ENCODE results near the gene KRTAP5-6.
"Not testable (repeated sequence)": the region's sequence is repeated elsewhere in the genome, so short reads cannot be mapped to it uniquely, and the experiment has no call there.

Gene KRTAP5-6

DNA sequence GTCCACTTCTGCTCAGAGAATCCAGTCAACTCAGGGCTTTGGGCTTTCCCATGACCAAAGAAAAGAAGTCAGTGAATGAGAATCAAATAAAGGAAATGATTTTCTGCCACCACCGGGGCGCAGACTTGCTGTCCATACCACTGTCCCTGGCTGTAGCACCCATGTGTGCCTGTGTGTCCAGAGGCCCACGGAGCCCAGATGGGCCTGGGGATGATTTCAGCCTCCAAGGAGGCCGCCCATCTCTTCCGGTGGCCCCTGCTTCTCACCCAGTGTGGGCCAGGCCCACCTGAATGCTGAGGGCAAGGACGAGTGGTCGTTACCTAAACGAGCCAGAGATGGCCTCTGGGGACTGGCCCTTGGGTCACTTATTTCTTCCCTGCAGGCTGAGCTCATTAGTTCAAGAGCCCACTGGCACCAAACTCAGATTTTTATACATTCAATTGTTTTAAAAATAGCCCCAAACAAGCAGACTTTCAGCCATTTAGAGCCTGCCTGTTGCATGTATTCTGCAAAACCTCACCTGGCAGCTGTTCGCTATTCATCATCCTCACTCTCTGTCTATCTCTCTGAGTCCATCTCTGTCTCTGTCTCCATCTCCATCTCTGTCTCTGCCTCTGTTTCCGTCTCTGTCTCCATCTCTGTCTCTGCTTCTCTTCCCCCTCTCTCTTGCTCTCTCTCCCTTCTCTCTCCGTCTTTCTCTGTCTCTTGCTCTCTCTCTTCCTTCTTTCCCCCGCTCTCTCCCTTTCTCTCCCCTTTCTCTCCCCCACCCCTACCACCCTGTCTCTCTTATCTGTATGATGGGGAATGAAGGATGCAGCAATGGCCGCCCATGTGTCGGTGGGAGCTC is 43.2 kb upstream of the KRTAP5-6 start:
- no peak overlapping the region for H3K9ac ChIP-seq (ENCODE audit: low read length)
- no peaks in the 10 kb centered on the region for H3K36me3 ChIP-seq (ENCODE audit: insufficient read depth, low read length)
- peaks cover 0 to 5% of the 10 kb centered on the region in 2 donors for H3K27me3 ChIP-seq (ENCODE audit: control insufficient read depth in 1 of 2, insufficient read depth in 2 of 2, low read length in 2 of 2)
- no peak overlapping the region for H3K4me3 ChIP-seq (ENCODE audit: low read depth in 1 of 2, low read length in 2 of 2)
- no peaks in the 10 kb centered on the region for H3K4me1 ChIP-seq (ENCODE audit: insufficient read depth, low read length)
- H3K27ac ChIP-seq (ENCODE audit: low read depth, low read length), result no peak overlapping the region
- H3K9me3 ChIP-seq (ENCODE audit: low read length), result no peaks in the 10 kb centered on the region

DNA sequence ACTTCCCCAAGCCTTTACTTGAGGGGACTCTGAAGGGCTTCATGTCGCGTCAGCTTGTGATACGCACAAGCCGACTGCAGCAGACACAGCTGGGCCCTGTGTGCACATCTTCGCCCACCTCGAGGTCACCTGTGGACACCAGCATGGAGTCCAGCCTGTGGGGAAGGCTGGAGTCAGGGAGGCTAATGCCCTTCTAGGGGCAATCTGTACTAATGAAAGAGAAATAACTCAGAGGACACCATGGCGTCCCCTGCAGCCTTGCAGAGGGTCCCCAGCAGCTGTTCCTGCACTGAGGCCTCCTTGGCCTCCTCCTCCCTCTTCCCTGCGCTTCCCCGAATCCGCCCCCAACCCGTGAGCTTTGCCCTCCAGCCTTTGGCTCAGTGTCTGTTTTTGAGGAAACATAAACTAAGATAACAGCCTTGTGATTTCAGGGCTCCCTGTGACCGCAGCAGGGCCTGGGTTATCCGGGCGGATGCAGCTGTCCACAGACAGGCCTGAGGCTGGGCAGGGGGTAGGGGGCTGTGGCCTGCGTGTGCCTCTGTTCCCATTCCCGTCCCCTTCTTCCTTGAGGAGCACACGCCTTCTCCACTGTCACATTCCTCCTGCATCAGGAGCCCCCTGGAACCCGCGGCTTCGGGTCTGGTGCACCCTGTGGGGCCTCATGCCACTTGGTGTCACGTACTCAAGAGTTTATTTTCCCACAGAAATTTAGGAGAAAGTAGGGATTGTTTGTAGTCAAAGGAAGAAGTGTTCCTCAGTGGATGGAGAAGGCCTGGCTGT is 42.4 kb upstream of the KRTAP5-6 start:
- no peaks in the 10 kb centered on the region for H3K4me1 ChIP-seq (ENCODE audit: insufficient read depth, low read length)
- H3K9me3 ChIP-seq (ENCODE audit: low read length), result no peaks in the 10 kb centered on the region
- H3K4me3 ChIP-seq (ENCODE audit: low read depth in 1 of 2, low read length in 2 of 2), result no peak overlapping the region
- no peak overlapping the region for H3K9ac ChIP-seq (ENCODE audit: low read length)
- H3K27me3 ChIP-seq (ENCODE audit: control insufficient read depth in 1 of 2, insufficient read depth in 2 of 2, low read length in 2 of 2), result peaks cover 0 to 5% of the 10 kb centered on the region in 2 donors
- no peak overlapping the region for H3K27ac ChIP-seq (ENCODE audit: low read depth, low read length)
- H3K36me3 ChIP-seq (ENCODE audit: insufficient read depth, low read length), result no peaks in the 10 kb centered on the region

DNA sequence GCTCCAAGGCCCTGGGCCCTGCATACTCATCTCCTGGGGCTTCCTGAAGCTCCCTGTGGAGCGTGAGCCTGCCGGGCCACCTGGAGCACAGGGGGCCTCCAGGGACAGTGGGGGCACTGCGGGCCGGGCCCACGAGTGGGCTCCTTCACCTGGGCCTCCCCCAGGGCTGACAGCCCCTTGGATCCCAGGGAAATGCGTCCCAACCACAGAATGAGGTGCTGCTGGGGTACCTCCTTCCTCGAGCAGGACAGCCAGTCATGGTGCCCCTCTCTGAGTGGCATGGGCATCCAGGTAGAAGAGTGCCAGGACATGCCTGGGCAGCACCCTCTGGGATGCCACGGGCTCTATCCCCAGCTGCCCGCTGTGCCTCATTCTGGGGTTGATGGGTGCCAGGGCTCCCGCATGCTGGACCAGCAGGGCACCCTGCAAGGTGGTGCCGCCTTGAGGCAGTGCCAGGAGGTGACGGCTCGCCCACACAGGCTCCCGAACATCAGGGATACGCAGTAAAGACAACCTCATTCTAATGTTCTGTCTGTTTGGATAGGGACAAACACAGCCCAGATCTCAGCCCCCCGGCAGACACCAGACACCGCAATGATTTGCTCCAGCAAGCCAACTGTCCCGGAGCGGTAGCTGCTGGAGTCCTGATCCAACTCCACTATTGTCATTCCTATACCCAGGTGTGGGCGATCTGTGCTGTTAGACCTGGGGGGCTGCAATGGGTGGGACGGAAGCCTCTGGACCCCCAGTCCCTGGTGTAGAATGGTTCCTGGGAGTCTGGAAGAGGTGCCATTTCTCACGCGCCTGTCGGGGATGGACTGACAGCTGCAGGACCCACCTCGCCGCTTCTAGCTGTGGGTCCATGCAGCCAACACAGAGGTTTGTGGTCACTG is 41.6 kb upstream of the KRTAP5-6 start:
- Histone ChIP-seq H3K9me3 (ENCODE audit: low read length) (no peaks in the 10 kb centered on the region), H3K27ac (ENCODE audit: low read depth, low read length) (no peak overlapping the region), H3K9ac (ENCODE audit: low read length) (no peak overlapping the region), H3K4me1 (ENCODE audit: insufficient read depth, low read length) (no peaks in the 10 kb centered on the region), H3K4me3 (ENCODE audit: low read depth in 1 of 2, low read length in 2 of 2) (no peak overlapping the region), H3K27me3 (ENCODE audit: control insufficient read depth in 1 of 2, insufficient read depth in 2 of 2, low read length in 2 of 2) (peaks cover 0 to 5% of the 10 kb centered on the region in 2 donors), H3K36me3 (ENCODE audit: insufficient read depth, low read length) (no peaks in the 10 kb centered on the region)

DNA sequence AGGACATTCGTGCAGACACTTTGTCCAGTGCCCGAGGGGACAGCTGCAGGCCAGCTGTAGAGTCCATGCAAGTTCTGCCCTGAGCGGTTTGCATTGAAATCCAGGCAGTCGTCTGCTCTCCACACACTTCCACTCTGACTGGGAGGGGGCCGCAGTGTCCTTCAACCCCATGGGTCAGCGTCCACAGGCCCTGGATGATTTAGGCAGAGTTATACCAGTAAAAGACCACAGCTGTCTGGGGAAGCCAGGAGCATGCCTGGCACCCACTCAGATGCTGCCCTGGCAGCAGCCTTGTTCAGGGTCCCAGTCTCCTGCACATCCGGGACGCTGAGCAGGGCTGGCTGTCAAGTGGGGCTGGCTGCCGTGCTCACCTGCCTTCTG is 40.9 kb upstream of the KRTAP5-6 start:
- Histone ChIP-seq H3K9ac (ENCODE audit: low read length) (no peak overlapping the region), H3K4me1 (ENCODE audit: insufficient read depth, low read length) (no peaks in the 10 kb centered on the region), H3K4me3 (ENCODE audit: low read depth in 1 of 2, low read length in 2 of 2) (no peak overlapping the region), H3K36me3 (ENCODE audit: insufficient read depth, low read length) (no peaks in the 10 kb centered on the region), H3K27ac (ENCODE audit: low read depth, low read length) (no peak overlapping the region), H3K9me3 (ENCODE audit: low read length) (no peaks in the 10 kb centered on the region), H3K27me3 (ENCODE audit: control insufficient read depth in 1 of 2, insufficient read depth in 2 of 2, low read length in 2 of 2) (peaks cover 0 to 5% of the 10 kb centered on the region in 2 donors)

DNA sequence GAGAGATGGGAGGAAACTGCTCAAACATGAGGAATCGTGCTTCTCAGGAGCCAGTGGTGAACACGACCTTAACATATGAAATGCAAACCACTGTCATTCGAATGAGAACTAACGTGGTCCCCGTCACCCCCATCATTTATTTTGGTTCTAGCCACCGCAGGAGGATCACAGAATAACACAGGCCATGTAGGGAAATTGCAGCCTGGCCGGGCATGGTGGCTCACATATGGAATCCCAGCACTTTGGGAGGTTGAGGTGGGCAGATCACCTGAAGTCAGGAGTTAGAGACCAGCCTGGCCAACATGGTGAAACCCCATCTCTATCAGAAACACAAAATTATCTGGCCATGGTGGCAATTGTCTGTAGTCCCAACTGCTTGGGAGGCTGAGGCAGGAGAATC is 40.3 kb upstream of the KRTAP5-6 start:
- Histone ChIP-seq H3K4me3 (ENCODE audit: low read depth in 1 of 2, low read length in 2 of 2) (no peak overlapping the region), H3K36me3 (ENCODE audit: insufficient read depth, low read length) (no peaks in the 10 kb centered on the region), H3K27me3 (ENCODE audit: control insufficient read depth in 1 of 2, insufficient read depth in 2 of 2, low read length in 2 of 2) (peaks cover 0 to 5% of the 10 kb centered on the region in 2 donors), H3K4me1 (ENCODE audit: insufficient read depth, low read length) (no peaks in the 10 kb centered on the region), H3K9me3 (ENCODE audit: low read length) (no peaks in the 10 kb centered on the region), H3K9ac (ENCODE audit: low read length) (no peak overlapping the region), H3K27ac (ENCODE audit: low read depth, low read length) (no peak overlapping the region)

DNA sequence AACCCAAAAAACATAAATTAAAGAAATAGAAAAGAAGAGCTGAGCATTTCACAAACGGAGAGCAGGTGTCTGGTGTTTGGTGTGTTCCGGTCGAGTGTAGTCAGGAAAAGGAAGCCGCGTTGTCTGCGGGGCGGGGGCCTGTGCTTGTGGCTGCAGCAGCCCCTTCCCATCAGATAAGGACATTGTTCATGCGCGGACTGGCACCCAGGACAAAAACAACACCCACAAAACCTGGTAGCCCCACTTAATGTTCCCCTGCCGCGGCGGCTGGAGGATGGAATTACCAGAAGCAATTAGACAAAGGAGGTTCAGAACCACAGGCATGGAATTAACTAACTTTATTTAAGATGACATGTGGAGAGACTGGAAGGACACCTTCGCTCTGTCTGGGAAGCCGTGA is 37.5 kb upstream of the KRTAP5-6 start:
- no peak overlapping the region for H3K9ac ChIP-seq (ENCODE audit: low read length)
- peaks cover 0 to 4% of the 10 kb centered on the region in 2 donors for H3K27me3 ChIP-seq (ENCODE audit: control insufficient read depth in 1 of 2, insufficient read depth in 2 of 2, low read length in 2 of 2)
- no peaks in the 10 kb centered on the region for H3K36me3 ChIP-seq (ENCODE audit: insufficient read depth, low read length)
- no peak overlapping the region for H3K4me3 ChIP-seq (ENCODE audit: low read depth in 1 of 2, low read length in 2 of 2)
- H3K9me3 ChIP-seq (ENCODE audit: low read length), result no peaks in the 10 kb centered on the region
- no peak overlapping the region for H3K27ac ChIP-seq (ENCODE audit: low read depth, low read length)
- H3K4me1 ChIP-seq (ENCODE audit: insufficient read depth, low read length), result no peaks in the 10 kb centered on the region

DNA sequence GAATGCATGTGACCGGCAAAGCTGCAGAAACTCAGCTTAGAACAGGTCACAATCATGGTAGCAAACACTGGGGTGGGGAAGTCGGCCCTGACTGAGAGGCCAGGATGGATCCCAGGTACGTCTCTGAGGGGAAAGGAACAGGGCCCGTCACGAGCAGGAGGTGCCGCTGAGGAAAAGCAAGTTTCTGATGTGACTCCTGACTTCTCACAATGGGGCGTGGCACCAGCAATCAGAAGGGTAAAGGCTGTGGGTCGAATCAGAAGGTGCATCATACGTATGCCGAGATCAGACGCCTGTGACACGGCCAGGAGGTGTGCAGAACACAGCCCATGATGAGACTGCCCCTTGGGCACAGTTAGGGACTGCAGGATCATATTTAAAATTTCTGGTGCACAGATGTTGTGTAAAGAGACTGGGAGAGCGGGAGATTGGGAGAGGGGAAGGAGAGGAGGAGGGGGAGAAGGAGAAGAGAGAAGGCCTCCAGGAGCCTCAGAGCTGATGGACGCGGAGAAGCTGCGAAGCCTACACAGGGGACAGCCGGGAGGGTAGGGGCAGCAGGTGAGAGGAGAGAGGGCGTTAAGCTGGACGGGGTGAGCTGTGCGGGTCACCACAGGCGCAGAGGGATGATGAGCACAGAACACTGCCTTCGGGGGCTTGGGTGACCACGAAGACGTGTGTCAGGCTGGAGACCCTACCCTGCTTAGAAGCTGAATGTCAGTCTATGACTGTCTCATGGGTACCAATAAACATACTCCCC is 36.7 kb upstream of the KRTAP5-6 start:
- Histone ChIP-seq H3K36me3 (ENCODE audit: insufficient read depth, low read length) (no peaks in the 10 kb centered on the region), H3K27me3 (ENCODE audit: control insufficient read depth in 1 of 2, insufficient read depth in 2 of 2, low read length in 2 of 2) (no peaks in the 10 kb centered on the region), H3K4me3 (ENCODE audit: low read depth in 1 of 2, low read length in 2 of 2) (no peak overlapping the region), H3K9me3 (ENCODE audit: low read length) (no peaks in the 10 kb centered on the region), H3K4me1 (ENCODE audit: insufficient read depth, low read length) (no peaks in the 10 kb centered on the region), H3K9ac (ENCODE audit: low read length) (no peak overlapping the region), H3K27ac (ENCODE audit: low read depth, low read length) (no peak overlapping the region)

DNA sequence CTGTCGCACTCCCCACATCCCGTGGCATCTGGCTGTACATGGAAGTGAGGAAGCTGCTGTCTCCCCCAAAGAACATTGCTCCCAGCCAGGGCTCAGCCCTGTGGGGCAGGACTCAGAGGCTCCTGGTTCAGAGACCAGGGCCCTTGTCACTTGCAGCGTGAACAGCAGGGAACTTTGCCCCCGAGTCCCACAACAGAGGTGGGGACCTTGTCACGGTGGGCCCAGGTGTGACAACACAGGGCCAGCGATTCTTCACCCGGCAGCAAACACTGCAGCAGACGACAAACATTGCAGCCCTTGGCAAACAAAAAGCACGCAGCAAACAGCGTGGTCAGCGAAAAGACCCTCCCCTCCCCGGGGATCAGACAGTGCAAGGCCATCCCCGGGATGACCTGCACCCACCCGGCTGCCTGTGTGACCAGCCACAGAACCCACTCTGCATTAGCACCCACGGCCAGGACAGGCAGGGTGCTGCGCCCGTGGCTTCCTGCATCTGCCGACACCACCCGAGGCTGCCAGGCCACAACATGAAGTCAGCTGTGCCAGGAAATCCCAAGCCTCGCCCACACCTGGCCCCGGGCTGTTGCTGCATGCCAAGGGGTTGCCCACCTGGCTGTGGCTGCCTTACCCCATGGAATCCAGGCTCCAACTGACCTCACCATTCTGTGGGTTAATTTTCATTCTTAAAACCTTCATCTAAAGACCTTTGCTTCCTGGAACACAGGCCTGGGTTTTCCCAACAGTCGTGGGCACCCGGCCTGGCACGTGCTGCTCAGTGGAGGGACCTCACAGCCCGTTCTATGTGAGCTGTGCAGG is 35.3 kb upstream of the KRTAP5-6 start:
- not testable (repeated sequence) for H3K36me3 ChIP-seq (ENCODE audit: insufficient read depth, low read length); H3K4me1 ChIP-seq (ENCODE audit: insufficient read depth, low read length); H3K27ac ChIP-seq (ENCODE audit: low read depth, low read length); H3K9ac ChIP-seq (ENCODE audit: low read length); H3K9me3 ChIP-seq (ENCODE audit: low read length); H3K27me3 ChIP-seq (ENCODE audit: control insufficient read depth in 1 of 2, insufficient read depth in 2 of 2, low read length in 2 of 2); H3K4me3 ChIP-seq (ENCODE audit: low read depth in 1 of 2, low read length in 2 of 2)

DNA sequence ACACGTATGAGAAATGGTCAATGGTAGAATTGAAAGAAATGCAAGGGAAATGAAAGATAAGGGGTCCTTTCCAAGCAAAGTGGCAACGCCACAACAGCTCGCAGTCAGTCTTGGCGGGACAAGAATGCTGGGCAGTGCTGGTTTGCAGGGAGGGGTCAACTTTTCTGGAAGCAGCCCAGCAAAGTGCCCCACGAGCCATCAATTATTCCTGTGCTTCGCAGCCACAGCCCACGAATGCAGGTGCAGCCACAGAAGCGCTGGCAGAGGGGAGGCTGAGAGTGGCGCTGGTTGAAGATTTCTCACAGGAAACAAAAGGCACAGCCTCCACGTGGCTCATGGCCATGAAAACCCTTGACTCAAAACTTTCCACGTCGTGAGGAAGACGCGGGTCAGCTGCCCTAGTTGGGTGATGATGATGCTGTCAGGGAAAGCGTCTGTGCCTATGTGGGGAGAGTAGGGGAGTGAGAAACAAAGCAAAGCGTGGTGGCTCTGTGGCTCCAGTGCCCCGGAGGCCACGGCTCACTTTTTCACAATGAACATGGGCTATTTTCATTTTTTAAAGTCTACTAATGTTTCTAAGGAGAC is 34.2 kb upstream of the KRTAP5-6 start:
- H3K27me3 ChIP-seq (ENCODE audit: control insufficient read depth in 1 of 2, insufficient read depth in 2 of 2, low read length in 2 of 2); H3K9ac ChIP-seq (ENCODE audit: low read length); H3K9me3 ChIP-seq (ENCODE audit: low read length); H3K27ac ChIP-seq (ENCODE audit: low read depth, low read length); H3K36me3 ChIP-seq (ENCODE audit: insufficient read depth, low read length); H3K4me3 ChIP-seq (ENCODE audit: low read depth in 1 of 2, low read length in 2 of 2); H3K4me1 ChIP-seq (ENCODE audit: insufficient read depth, low read length): not testable (repeated sequence)

DNA sequence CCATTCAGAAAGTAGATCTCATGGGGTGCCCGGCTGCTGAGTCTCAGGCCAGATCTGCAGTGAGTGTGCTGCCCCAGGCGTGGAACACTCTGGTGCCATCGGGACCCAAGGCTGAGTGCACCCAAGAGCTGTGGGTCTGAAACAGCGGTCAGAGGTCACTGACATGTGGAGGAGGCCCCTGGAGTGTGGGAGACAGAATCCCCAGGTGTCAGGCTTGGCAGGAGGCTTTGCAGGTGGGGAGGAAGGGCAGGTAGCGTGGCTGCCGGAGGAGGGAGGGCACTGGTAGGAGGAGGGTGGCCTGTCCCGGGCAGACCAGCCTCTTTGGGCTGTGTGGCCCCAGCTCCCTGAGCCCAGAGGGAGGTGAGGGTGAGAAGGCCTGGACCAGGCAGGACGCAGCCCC is 31.7 kb upstream of the KRTAP5-6 start:
- Histone ChIP-seq H3K4me3 (ENCODE audit: low read depth in 1 of 2, low read length in 2 of 2) (no peak overlapping the region), H3K27me3 (ENCODE audit: control insufficient read depth in 1 of 2, insufficient read depth in 2 of 2, low read length in 2 of 2) (peaks cover 0 to 4% of the 10 kb centered on the region in 2 donors), H3K4me1 (ENCODE audit: insufficient read depth, low read length) (no peaks in the 10 kb centered on the region), H3K9ac (ENCODE audit: low read length) (no peak overlapping the region), H3K27ac (ENCODE audit: low read depth, low read length) (no peak overlapping the region), H3K36me3 (ENCODE audit: insufficient read depth, low read length) (no peaks in the 10 kb centered on the region), H3K9me3 (ENCODE audit: low read length) (no peaks in the 10 kb centered on the region)
